Breast epithelium (tissue), 4 donors: ENCODE results near the gene RASL10B. TPM values are rescaled to one million over a fixed set of nuclear protein-coding genes. Genes with fewer than 3 reads are reported as not detected.
"Not testable (repeated sequence)": the region's sequence is repeated elsewhere in the genome, so short reads cannot be mapped to it uniquely, and the experiment has no call there.

Experiments
- DNase-seq, 2 donors: peaks; one replicate each; pipeline ENCODE4 v3.0.0-alpha.2; 2019; ENCODE audit warnings: low spot score in 2 of 2
- H3K27ac ChIP-seq, 2 donors: fragments of 200-600 bp; sonication (generic) in 1 of 2; one replicate each; pipeline ENCODE4 v1.5.1; 2016 to 2019; ENCODE audit warnings: mild to moderate bottlenecking in 1 of 2
- H3K27me3 ChIP-seq, 2 donors: fragments of 200-600 bp; sonication (generic) in 1 of 2; one replicate each; pipeline versions ENCODE4 v1.5.1 to v1.6.0; 2017 to 2019; ENCODE audit warnings: control low read depth in 1 of 2, mild to moderate bottlenecking in 1 of 2
- H3K36me3 ChIP-seq: fragments of 200-600 bp; one replicate; pipeline ENCODE4 v1.5.1; 2019
- H3K4me1 ChIP-seq, 2 donors: fragments of 200-600 bp; sonication (generic); one replicate each; pipeline ENCODE4 v1.5.1; 2016 to 2019; ENCODE audit warnings: control low read depth in 1 of 2
- H3K4me3 ChIP-seq, 3 donors: fragments of 200-600 bp; sonication (generic); 1 replicate in 2 of 3; 2 replicates in 1 of 3; pipeline ENCODE4 v1.5.1; 2016 to 2019; ENCODE audit warnings: mild to moderate bottlenecking in 3 of 3, moderate library complexity in 2 of 3
- H3K9me3 ChIP-seq, 2 donors: fragments of 200-600 bp; sonication (generic) in 1 of 2; one replicate each; pipeline ENCODE4 v1.5.1; 2016 to 2019; ENCODE audit warnings: control low read depth in 1 of 2
- CTCF ChIP-seq, 3 donors: fragments of 450-650 bp; IDR thresholded peaks; one replicate each; pipeline ENCODE4 v1.5.1; 2016 to 2017; ENCODE audit warnings: antibody characterized with exemption in 3 of 3, mild to moderate bottlenecking in 3 of 3, moderate library complexity in 3 of 3
- POLR2A ChIP-seq: fragments of 450-650 bp; IDR thresholded peaks from one replicate; pipeline ENCODE4 v1.6.1; 2016; ENCODE audit warnings: antibody characterized with exemption, mild to moderate bottlenecking, moderate library complexity
- POLR2AphosphoS5 ChIP-seq, 3 donors: sonication (generic); formaldehyde crosslinking; IDR thresholded peaks; one replicate each; pipeline ENCODE4 v1.6.1; 2017; ENCODE audit warnings: antibody characterized with exemption in 3 of 3
- intact Hi-C: fragments of 100-400 bp; cut with DNase I; formaldehyde crosslinking; loops from one replicate; pipeline ENCODE4 v1.15.1; 2023; ENCODE audit warnings: low total_unique reads
- total RNA-seq, 3 donors: library from RNA; depleted of rRNA; stranded (reverse); fragments of >200 nt; gene quantifications; one replicate each; pipeline ENCODE4 v1.1.0, GENCODE V29; 2016

The RASL10B gene
- total RNA-seq, 3 donors from 2014 or later = 5.9 to 27.8 (median 11.1) TPM

DNA sequence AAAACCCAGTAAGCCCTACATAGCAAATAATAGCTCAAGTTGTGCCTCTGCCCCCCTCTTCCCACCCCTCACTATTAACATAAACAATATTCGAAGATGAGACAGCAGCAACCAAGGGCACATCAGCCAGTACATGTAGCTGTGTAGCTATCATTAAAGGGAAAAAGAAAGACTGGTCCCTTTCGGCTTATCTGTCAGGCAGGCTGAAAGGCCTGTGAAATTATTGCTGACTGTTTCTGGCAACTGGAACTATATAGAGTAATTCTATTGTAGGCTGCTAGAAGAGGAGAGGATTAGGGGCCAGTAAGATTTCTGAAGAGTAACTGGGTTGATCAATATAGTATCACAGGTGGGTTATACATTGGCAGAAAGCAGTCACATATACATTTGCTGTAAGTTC, 36.5 kb upstream of the RASL10B start:
- Histone ChIP-seq H3K27ac (no peak overlapping the region), H3K27me3 (no peaks in the 10 kb centered on the region), H3K4me3 (no peak overlapping the region), H3K36me3 (no peaks in the 10 kb centered on the region), H3K4me1 (no peaks in the 10 kb centered on the region), H3K9me3 (no peaks in the 10 kb centered on the region)
- intact Hi-C loops = no loop called here
- TF ChIP-seq POLR2A = no peak
- no peak for TF ChIP-seq CTCF (IDR thresholded peaks at IDR 0.05)
- TF ChIP-seq POLR2AphosphoS5 (IDR thresholded peaks at IDR 0.05) = no peak
- no peak for DNase-seq

DNA sequence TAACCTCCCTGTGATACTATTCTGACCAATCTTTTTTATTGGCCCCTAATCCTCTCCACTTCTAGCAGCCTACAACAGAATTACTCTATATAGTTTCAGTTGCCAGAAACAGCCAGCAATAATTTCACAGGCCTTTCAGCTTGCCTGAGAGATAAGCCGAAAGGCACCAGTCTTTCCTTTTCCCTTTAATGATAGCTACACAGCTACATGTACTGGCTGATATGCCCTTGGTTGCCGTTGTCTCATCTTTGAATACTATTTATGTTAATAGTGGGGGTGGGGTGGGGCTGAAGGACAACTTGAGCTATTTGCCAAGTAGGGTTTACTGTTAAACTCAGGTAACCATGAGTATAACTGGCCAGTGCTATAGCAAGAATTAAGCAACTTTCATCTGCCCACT, 35.8 kb upstream of the RASL10B start:
- Histone ChIP-seq H3K36me3 (no peaks in the 10 kb centered on the region), H3K4me3 (no peak overlapping the region), H3K27me3 (no peaks in the 10 kb centered on the region), H3K27ac (no peak overlapping the region), H3K9me3 (no peaks in the 10 kb centered on the region), H3K4me1 (no peaks in the 10 kb centered on the region)
- TF ChIP-seq POLR2AphosphoS5 (IDR thresholded peaks at IDR 0.05) (no peak), POLR2A (no peak), CTCF (IDR thresholded peaks at IDR 0.05) (no peak)
- intact Hi-C loops = no loop called here
- DNase-seq = no peak

GRCh38 chr17:35698800-35699199, 32.6 kb upstream of the RASL10B start:
- TF ChIP-seq POLR2A = no peak
- no peak for TF ChIP-seq CTCF (IDR thresholded peaks at IDR 0.05)
- no peak for TF ChIP-seq POLR2AphosphoS5 (IDR thresholded peaks at IDR 0.05)
- Histone ChIP-seq H3K36me3 (no peaks in the 10 kb centered on the region), H3K9me3 (no peaks in the 10 kb centered on the region), H3K27ac (no peak overlapping the region), H3K4me3 (no peak overlapping the region), H3K4me1 (no peaks in the 10 kb centered on the region), H3K27me3 (no peaks in the 10 kb centered on the region)
- intact Hi-C loops = no loop called here
- no peak for DNase-seq

GRCh38 chr17:35700150-35700549, 31.3 kb upstream of the RASL10B start:
- no peaks in the 10 kb centered on the region for H3K9me3 ChIP-seq
- no peaks in the 10 kb centered on the region for H3K36me3 ChIP-seq
- no peak overlapping the region for H3K27ac ChIP-seq
- intact Hi-C loops = no loop called here
- H3K27me3 ChIP-seq = no peaks in the 10 kb centered on the region
- no peak overlapping the region for H3K4me3 ChIP-seq
- no peak for TF ChIP-seq POLR2AphosphoS5 (IDR thresholded peaks at IDR 0.05)
- no peak for TF ChIP-seq POLR2A
- TF ChIP-seq CTCF (IDR thresholded peaks at IDR 0.05) = no peak
- H3K4me1 ChIP-seq = no peaks in the 10 kb centered on the region
- DNase-seq = no peak

- H3K36me3 ChIP-seq = no peaks in the 10 kb centered on the region
- H3K27ac ChIP-seq = no peak overlapping the region
- H3K4me3 ChIP-seq = no peak overlapping the region
- DNase-seq = no peak
- no peaks in the 10 kb centered on the region for H3K27me3 ChIP-seq
- intact Hi-C loops = no loop called here
- TF ChIP-seq CTCF (IDR thresholded peaks at IDR 0.05) = no peak
- TF ChIP-seq POLR2A = no peak
- no peak for TF ChIP-seq POLR2AphosphoS5 (IDR thresholded peaks at IDR 0.05)
- no peaks in the 10 kb centered on the region for H3K4me1 ChIP-seq
- H3K9me3 ChIP-seq = no peaks in the 10 kb centered on the region
Measured at GRCh38 chr17:35701491-35701890, 29.9 kb upstream of the RASL10B start.

GRCh38 chr17:35703308-35703707, 28.1 kb upstream of the RASL10B start:
- H3K27ac ChIP-seq, DNase-seq, H3K4me1 ChIP-seq, H3K27me3 ChIP-seq, H3K4me3 ChIP-seq, H3K9me3 ChIP-seq, H3K36me3 ChIP-seq, intact Hi-C loops: not testable (repeated sequence)
